Thoracic aorta (tissue), 2 donors: ENCODE measurements around the gene PLXNA2. TPM values are rescaled to one million over a fixed set of nuclear protein-coding genes. Genes with fewer than 3 reads are reported as not detected.

Experiments
- ATAC-seq: fragments of 150-250 bp; one replicate; pipeline ENCODE4 v1.8.0; 2017; ENCODE audit warnings: low read depth; ENCODE audit not compliant: insufficient number of reproducible peaks, low FRiP score
- DNase-seq: peaks from one replicate; pipeline ENCODE4 v3.0.0-alpha.2; 2020; ENCODE audit warnings: low spot score
- H3K27ac ChIP-seq, 2 donors: fragments of 200-600 bp; sonication (generic); 1 replicate in 1 of 2; 2 replicates in 1 of 2; pipeline ENCODE4 v1.5.1; 2016; ENCODE audit warnings: mild to moderate bottlenecking in 2 of 2, moderate library complexity in 2 of 2
- H3K27me3 ChIP-seq: fragments of 200-600 bp; sonication (generic); replicated peaks from 2 replicates; pipeline ENCODE4 v1.6.0; 2016; ENCODE audit warnings: mild to moderate bottlenecking; ENCODE audit not compliant: insufficient read depth
- H3K36me3 ChIP-seq: fragments of 200-600 bp; sonication (generic); one replicate; pipeline ENCODE4 v1.5.1; 2016
- H3K4me1 ChIP-seq, 2 donors: fragments of 200-600 bp; sonication (generic); 1 replicate in 1 of 2; 2 replicates in 1 of 2; pipeline versions ENCODE4 v1.5.1 to v1.6.0; 2016; ENCODE audit warnings: low read depth in 2 of 2, mild to moderate bottlenecking in 1 of 2; ENCODE audit not compliant: control insufficient read depth in 1 of 2
- H3K4me3 ChIP-seq: fragments of 200-600 bp; sonication (generic); 2 replicates; pipeline ENCODE4 v1.5.1; 2016; ENCODE audit warnings: mild to moderate bottlenecking
- H3K9me3 ChIP-seq: fragments of 200-600 bp; sonication (generic); 2 replicates; pipeline ENCODE4 v1.5.1; 2016
- CTCF ChIP-seq: fragments of 200-600 bp; sonication (generic); IDR thresholded peaks from one replicate; pipeline ENCODE4 v1.5.1; 2019; ENCODE audit warnings: antibody characterized with exemption
- total RNA-seq, 2 donors: library from RNA; depleted of rRNA; stranded (reverse); fragments of >200 nt; gene quantifications; one replicate each; pipeline versions ENCODE4 v1.1.0 to v1.2.3, GENCODE V29; 2016

PLXNA2 gene
- total RNA-seq, 2 donors from 2014 or later = 30.2 to 62.2 TPM

DNA sequence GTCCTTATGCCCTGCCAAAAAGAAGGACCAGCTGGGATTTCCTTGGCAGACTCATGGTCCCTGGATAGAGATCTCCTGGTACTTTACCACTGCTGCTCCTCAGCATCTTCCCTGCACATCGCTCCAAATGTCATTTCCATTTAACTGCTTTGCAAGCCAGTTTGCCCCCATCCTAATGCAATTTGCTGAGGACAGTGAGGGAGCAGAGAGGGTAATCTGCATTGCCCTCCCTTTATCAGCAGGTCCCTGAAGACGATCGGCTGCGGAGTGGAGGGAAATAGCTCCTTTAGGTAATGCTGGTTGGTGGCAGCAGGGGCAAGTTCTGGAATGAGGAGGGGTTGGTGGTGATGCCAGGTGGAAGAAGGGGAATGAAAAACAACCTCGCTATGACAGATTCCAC lies 2.7 kb downstream of the PLXNA2 start:
- H3K4me3 ChIP-seq = peak overlapping the region; percentile 80
- DNase-seq = no peak
- peaks cover 2% of the 10 kb centered on the region for H3K36me3 ChIP-seq
- no peak for TF ChIP-seq CTCF
- no peaks in the 10 kb centered on the region for H3K9me3 ChIP-seq
- H3K27ac ChIP-seq = peak overlapping the region in 1 of 2 donors; percentile 5
- H3K27me3 ChIP-seq = no peaks in the 10 kb centered on the region
- no peak for ATAC-seq
- H3K4me1 ChIP-seq = peaks cover 40 to 74% of the 10 kb centered on the region in 2 donors

DNA sequence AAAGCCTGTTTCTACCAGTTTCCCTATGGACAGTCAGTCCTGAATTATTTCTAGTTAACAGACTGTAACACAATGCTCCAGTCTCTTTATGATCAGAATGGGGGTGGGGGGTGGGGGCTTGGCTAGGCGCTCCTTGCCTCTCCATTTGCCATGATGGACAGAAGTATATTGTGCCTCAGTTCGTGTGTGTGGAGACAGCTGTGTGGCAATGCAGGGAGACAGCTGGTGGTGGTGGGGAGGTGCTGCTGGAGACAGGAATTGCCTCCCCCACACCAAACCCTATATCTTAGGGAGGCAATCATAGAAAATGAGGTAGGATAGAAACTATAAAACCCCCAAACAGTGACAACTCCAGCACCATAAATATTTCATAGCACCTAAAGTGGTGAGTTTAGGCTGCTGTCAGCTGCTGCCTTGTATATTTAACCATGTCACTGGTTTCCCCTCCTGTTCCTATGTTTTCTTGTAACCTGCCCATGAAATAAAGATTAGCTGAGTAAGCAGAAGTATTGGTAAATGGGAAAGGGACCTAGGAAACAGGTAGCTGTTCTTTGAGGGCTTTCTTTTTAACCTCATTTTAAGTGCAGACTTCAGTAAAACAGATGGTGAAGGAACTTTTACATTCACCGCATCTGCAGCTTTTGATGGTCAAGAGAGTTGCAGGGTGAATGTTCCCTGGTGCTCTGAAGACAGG lies 3.4 kb downstream of the PLXNA2 start:
- Histone ChIP-seq H3K27ac (no peak overlapping the region), H3K9me3 (no peaks in the 10 kb centered on the region), H3K36me3 (peaks cover 2% of the 10 kb centered on the region), H3K4me3 (peak overlapping the region; percentile 80), H3K27me3 (no peaks in the 10 kb centered on the region), H3K4me1 (peaks cover 47 to 81% of the 10 kb centered on the region in 2 donors)
- ATAC-seq (no peak), DNase-seq (no peak)
- TF ChIP-seq CTCF = no peak

DNA sequence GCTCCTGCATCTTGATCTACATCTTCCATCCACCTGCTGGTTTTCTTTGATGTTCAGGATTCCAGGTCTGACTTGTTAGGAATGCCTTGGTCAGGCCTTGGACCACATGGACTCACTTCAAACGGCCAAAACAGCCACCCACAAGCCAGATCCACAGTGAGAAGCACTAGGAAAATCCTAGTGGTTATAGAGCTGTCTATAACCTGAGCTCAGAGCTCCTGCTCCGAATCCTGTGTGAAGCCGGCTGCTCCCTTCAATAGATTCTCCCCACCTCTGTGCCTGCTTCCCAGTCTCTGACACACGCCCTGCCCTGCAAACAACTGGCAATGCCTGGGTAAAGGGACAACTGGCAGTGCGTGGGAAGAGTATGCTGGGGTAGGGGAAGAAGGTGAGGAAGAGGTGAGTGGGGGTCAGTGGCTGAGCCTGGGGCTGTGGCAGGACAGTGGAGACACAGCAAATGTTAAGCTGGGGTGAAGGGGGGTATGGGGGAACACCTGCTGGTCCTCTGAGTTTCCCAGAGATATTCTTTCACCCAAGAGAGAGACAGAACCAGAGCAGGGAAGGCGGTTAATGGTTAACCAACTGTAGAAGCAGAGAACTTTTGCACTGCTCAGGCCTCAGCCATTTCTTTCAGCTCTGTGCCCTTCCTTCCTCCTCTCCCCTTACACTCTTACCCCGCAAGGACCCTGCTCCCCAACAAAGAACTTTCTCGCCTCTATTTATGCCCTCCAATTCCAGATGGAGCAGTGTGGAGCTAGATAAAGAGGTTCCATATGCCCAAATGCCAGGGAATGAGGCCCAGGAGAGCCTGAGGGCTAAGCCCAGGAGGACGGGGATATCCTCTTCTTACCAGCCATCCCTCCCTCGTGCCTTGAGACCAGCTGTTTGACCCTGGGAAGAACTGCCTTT lies 4.5 kb downstream of the PLXNA2 start:
- TF ChIP-seq CTCF = no peak
- Histone ChIP-seq H3K4me1 (peaks cover 54 to 82% of the 10 kb centered on the region in 2 donors), H3K36me3 (peaks cover 2% of the 10 kb centered on the region), H3K27ac (peak overlapping the region in 1 of 2 donors; percentile 39), H3K4me3 (peak overlapping the region; percentile 4), H3K27me3 (no peaks in the 10 kb centered on the region), H3K9me3 (no peaks in the 10 kb centered on the region)
- no peak for ATAC-seq
- DNase-seq = no peak

DNA sequence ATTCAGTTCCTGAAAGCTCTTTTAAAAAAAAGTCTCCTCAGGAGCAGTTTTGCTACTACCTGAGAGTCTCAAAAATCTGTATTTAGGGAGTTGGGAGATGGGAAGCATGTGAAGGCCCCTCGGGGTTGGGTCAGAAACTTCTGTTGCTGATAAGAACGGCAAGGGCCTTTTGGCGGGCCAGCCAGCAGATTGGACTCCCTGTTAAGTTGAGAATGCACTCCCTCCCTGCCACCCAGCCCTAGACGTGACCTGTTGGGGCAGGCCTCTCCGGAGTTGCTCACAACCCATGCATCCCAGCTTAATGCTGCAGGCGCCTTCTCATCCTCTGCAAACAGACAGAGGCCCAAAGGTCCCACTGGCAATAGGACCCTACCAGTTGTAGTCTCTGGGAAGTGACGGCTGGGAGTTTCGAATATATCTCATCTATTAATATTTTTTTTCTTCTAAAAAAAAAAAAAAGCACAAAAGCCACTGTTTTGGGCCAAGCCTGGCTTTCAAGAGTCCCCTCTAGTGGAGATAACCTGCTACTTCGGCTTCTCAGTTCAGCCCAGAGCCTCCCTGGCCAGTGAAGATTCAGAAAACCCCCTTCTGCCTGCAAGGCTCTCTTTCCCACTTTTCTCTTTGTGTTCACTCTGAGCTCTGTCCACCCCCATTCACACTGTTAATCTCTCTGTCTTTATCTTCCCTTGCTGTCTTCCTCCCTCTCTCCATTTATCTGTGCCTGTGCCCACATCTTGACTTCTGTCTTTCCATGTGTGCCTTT lies 5.3 kb downstream of the PLXNA2 start:
- Histone ChIP-seq H3K27ac (peak overlapping the region in 1 of 2 donors; percentile 39), H3K4me3 (peak overlapping the region; percentile 19), H3K27me3 (no peaks in the 10 kb centered on the region), H3K36me3 (peaks cover 2% of the 10 kb centered on the region), H3K4me1 (peaks cover 52 to 88% of the 10 kb centered on the region in 2 donors), H3K9me3 (no peaks in the 10 kb centered on the region)
- peak; percentile 84 for TF ChIP-seq CTCF
- DNase-seq (no peak), ATAC-seq (peak; percentile 37)
